DMS153 (cell line): ENCODE data around the gene CFAP74.

ENCODE experiments used
- DNase-seq: peaks from one replicate; lab custom pipeline; 2025; lab: John Stamatoyannopoulos, UW

CFAP74 gene, protein sequence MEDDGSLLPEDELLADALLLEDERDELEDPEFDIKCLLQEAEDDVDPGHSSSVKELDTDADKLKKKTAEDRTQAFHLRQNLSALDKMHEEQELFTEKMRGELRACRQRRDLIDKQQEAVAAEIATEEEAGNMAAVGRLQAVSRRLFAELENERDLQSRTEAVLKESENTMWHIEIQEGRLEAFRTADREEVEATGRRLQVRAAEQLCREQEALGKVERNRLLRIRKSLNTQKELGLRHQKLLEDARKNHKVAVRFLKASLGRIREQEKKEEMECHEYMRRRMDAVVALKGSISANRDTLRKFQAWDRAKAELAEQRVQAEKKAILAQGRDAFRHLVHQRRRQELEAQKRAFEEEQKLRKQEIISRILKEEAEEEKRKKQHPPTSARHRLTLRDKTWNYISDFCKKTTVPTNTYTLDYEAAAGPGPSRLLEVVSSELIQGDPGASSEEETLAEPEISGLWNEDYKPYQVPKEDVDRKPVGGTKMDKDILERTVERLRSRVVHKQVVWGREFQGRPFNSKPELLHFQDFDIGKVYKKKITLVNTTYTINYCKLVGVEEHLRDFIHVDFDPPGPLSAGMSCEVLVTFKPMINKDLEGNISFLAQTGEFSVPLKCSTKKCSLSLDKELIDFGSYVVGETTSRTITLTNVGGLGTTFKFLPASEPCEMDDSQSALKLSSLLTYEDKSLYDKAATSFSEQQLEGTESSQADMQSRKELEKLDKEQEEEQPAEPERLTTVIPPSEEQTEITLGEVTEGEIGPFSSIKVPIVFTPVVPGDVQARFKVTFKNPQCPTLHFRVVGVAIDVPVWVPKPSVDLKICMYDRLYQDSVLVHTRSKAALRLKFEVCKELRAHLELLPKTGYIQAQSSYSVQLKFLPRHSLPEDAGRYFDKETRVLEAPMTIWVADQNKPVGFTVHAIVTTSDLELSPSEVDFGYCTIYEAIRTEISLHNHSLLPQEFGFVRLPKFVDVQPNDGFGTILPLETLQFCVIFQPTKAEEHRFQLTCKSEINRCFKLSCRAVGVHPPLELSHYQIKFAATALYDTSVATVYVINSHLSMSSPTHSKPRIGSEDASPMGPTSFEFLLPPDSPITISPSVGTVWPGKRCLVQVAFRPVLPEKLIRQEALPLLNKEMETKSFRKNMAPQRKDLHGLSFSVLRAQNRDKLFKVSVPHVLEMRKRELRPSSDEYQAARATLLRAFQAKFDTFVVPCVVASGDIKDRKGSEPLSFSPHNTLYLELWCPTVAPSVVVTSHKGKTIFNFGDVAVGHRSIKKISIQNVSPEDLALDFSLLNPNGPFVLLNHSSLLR (N-terminal part only)

DNA sequence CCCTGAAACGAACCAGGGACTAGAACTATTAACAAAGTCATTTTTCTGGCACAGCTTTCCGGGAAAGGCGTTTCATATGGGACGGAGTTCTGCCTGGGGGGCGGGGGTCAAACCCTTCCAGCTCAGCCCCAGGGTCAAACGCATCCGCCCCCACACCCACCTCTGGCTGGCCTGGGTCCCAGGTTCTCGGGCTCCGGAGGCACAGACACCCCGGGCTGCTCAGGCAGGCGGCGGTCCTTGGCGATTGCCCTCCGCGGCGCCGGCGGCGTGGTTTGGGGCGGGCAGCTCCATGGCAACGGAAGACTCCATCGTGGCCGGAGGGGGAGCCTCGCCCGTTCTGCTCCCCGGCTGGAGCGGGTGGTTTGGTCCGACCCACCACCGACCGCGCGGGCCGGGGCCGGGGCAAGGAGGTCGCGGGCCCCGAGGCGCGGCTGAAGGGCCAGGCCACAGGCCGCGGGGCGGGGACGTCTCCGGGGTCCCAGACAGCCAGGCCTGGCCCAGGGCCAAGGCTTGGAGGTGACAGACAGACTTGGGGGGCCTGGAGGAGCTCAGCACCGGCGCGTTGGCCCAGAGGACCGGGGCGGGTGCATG lies at the start of gene CFAP74:
TSS of gene CFAP74 (minus strand) at position 246 of the 591 bp plus-strand sequence. CDS start 12,830 bp downstream, outside the sequence.
- peak; percentile 64 for DNase-seq

DNA sequence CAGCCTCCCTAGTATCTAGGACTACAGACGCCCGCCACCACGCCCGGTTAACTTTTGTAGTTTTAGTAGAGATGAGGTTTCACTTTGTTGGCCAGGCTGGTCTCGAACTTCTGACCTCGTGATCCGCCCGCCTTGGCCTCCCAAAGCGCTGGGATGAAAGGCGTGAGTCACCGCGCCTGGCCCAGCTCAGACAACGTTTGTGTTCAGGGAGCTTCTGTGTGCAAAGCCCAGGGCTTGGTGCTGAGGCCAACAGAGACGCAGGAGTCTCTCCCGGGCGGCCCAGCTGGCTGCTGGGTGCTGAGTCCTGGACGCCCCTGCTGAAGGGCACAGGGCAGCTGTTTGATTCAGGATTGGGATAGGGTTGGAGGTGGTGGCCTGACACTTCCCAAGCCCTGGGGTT lies 49.6 kb upstream of the CFAP74 start:
- DNase-seq, result no peak

DNA sequence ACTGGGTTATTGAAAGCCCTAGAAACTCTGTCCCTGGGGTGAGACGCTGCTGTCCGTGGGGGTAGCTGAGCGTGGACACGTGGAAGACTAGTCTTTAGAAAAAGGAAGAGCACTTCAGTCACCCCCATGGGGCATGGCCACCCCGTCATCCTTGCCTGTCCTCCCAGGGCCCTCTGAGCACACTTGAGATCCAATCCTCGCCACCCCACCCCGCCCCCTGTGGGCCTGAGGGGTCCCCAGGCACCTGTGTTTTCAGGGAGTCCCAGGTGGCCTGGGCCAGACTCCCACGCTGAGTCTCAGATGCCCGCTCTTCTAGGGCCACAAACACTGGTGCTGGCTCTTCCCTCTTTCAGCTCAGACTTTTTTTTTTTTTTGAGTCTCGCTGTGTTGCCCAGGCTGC lies 49.2 kb upstream of the CFAP74 start:
- no peak for DNase-seq

DNA sequence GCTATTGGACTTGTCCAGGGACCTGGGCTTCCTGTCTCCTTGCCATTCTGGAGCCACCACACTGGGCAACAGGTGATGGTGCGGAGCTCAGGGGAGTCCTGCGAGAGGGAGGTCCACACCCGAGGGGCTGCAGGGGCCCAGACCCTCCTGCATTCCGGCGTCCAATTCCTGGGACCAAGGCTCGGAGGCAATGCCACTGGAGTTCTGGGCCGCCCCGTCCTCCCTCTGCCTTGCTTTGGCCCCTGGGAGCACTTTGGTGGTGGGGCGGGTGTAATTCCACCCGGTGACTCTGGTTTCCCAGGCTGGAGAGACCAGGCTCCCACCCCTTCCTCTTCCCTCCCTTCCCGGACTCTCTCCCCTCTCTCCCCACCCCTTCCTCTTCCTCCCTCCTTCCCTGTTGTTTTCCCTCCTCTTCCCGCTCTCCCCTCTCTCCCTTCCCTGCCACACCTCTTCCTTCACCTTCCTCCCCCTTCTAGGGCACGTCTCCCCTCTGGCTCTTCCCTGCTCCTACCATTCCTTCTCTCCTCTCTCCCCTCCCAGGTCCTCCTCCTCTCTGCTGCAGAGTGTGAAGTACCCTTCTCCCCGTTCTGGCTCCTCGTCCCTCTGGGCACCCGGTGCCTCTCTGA lies 48.6 kb upstream of the CFAP74 start:
- no peak for DNase-seq

DNA sequence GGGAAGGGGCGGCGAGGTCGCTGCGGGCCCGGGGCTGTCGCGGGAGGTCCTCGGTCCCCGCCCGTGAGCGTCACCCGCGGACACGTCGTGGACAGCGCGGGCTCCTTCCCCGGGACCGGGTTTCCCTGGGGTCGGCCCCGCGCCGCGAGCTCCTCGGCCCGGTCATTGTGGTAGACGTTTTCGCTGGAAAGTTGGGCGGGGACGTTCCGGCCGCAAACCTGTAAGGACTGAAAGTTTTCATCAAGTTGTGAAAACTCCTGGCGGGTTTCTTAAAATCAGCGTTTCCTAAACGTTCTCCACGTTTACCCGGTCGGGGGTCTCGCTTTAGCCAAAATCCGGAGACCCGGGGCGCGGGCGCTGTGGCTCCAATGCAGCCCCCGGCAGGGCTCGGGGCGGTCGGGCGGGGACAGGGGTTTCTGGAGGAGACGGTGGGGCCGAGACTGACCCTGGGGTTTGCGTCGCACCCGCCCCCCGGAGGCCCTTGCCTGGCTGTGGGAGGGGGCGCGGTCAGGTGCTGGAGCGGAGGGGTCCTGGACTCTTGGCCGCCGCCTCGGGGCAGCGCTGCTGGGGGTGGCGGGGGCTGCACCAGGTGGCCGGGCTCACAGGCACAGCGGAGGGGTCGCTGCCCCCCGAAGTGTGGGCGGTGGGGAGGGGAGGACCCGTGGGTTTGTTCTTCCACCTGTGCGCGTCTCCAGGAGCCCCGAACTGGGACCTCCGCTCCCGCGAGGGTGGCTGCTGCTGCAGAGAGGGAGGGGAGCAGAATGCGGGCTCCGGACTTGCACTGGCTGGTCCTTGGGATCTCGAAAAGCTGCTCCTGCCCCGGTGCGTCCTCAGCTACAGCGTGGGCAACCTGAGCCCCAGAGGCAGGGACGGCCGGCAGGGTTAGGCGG lies 47.5 kb upstream of the CFAP74 start:
- DNase-seq, result no peak

DNA sequence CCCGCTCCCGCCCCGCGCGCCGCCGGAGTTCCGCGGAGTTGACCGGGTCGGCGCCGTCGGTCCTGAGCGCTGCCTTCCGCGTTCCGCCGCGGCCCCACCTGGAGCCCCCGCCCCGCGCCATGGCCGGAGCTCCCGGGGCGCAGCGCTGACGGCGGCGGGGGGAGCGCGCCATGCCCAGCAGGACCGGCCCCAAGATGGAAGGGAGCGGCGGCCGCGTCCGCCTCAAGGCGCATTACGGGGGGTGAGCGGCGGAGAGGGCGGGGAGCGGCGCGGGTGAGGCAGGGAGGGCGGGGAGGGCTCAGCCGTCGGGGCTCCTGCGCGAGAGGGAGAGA lies 46.8 kb upstream of the CFAP74 start:
- no peak for DNase-seq

DNA sequence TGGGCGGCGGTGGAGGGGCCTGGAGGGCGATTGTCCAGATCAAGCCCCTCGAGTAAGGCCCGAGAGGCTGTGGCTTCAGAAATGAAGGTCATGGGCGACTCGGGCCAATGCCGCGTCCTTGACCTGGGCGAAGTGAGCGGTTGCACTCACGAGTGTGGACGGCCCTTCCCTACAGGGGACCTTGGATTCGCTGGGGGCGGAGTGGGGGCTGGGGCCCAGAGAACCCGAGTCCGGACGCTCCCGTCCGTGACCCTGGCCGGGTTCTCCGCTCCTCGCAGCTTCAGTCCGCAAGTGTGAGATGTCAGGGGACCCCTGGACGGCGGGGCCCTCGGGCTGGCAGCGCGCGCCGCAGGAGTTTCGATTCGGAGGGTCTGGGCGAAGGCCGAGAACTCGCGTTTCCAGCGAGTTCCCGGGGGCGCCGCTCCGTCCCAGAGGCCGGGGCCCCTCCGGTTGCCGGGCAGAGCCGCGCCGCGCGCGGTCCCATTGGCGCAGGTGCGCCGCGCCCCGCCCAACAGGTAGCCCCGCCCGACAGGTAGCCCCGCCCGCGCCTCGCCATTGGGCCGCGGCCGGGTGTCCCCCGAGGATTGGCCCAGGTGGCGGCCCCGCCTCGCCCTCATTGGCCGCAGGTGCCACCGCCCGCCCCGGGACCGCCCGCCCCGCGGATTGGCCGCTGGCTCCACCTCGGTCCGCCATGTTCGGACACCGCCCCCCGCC lies 46.3 kb upstream of the CFAP74 start, which contains the start of gene PRKCZ:
TSS of gene PRKCZ (plus strand) at position 694 of the 714 bp plus-strand sequence. CDS start 220 bp downstream, outside the sequence.
- DNase-seq, result peak; percentile 95

DNA sequence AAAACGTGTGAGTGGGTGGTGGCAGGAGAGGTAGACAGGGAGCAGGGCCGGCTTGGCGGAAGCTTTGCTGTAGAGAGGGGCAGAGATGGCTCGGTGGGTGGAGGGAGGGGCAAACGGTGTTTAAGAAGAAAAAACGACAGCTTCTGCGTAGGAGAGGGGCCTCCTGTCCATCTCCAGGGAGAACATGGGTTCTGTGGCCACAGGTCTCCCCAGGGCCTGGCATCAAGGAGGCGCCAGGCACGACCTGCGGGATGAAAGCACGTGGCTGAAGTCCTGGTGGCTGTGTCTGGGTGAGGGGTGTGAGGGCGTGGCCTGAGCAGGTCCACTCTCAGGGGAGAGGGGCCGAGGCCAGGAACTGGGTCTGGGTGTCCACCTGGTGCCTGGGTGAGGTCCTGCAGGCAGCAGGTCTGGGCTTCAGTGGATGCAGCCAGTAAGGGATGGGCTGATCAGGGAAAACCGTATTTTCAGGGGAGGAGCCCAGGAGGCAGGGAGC lies 45.7 kb upstream of the CFAP74 start:
- peak; percentile 79 for DNase-seq

DNA sequence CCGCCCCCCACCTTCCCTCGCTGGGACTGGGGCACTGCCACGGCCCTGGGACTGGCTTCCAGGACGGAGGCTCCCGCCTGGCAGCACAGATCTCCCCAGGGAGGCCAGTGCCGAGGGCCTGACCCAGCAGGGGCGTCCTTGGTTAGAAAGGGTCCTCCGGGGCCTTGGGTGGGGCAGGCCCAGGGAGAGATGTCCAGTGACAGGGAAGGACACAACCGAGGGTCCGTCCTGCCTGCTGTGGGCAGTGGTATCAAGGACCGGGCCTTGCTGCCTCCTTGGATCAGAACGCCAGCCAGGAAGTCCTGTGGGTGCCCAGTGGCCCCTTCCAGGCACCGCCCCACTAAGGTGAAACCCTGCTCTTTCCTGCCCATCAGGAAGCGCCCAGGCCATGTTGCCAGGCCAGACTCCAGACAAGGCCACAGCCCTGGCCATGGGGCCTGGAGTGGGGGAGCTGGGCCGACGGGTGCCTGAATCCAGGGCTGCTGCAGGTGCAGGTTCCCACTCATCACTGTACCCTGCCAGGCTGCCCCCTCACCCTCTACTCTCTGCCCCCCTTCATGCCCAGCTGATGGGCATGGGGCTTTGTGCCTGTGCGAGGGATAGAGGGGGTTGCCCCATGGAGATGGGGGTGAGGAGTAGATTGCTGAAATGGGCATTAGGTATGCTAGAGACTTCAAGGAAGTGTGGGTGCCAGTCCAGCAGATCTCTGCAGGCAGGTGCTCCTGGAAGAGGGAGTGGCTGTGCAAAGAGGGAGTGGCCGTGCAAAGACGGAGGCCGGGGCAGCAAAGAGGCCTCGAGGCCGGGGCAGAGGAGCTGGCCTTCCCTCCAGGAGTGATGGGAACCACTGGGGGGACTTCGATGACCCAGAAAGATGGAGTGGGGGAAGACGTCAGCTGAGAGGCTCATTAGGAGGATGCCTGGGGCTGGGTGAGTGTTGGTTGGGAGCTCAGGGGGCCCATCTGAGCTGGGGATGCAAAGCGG lies 44.5 kb upstream of the CFAP74 start:
- no peak for DNase-seq

DNA sequence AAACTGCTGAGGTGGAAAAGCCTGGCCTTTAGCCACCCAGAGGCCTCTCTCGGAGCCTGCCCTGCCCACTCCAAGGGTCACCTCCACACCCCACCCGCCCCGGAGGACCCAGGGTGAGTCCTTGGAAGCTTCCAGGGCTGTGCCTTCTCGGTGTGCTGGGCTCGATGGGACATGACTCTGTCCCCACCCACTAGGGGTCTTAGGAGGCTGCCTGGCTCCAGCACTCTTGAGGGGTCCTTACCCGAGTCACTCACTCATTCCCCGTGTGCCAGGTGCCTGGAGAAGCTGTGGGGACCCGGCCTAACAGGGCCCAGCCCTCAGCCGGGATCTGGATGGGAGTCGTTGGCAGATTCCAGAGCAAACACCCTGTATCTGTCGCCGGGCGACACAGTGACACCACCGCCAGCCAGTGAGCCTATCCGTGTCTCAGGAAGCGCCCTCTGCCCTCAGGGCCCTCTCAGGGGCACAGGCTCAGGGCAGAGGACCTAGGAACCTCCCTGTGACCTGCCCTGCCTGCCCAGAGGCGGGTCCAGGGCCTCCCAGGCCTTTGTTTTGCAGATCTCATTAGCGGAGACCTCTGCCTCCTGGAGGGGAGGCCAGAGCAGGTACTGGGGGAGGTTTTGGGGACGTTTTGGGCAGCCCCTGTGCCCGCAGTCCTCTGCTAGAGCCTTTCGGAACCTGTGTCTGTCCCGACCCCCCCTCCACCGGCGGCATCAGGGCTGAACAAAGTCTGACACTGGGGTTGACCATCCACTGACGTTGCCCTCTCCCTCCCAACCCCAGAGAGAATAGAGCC lies 43.6 kb upstream of the CFAP74 start:
- DNase-seq, result no peak

DNA sequence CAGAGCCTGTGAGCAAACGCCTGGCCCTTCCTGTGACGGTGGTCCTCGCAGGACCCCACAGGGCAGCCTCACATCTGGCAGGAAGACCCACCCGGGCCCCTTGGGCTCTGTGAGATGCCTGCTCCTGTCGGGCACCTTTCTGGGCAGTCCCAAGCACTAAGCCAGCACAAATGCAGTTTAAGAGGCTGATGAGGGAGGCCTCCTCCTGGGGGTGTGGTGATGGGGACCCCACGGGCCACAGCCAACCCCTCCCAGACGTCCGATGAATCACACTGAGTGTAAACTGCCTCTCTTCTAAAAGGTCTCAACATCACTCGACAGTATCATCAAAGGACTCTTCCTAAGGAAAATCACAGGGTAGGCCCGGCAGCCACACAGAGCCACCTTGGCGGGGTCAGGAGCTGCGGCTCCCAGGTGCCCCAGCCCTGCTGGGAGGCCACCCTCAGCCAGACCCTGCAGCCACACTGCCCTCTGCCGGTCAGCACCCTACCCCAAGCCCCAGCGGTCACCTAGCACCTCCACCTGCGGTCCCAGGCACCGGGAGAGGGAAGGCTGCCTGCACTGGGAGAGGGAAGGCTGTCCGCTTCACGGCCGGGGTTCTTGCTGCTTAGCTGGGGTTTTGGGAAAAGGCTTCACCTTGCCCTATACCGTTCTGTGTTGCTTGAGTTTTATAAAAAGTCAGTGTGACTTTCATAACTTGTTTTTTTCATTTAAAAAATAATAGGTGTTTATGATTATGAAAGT lies 42.8 kb upstream of the CFAP74 start:
- peak; percentile 83 for DNase-seq

DNA sequence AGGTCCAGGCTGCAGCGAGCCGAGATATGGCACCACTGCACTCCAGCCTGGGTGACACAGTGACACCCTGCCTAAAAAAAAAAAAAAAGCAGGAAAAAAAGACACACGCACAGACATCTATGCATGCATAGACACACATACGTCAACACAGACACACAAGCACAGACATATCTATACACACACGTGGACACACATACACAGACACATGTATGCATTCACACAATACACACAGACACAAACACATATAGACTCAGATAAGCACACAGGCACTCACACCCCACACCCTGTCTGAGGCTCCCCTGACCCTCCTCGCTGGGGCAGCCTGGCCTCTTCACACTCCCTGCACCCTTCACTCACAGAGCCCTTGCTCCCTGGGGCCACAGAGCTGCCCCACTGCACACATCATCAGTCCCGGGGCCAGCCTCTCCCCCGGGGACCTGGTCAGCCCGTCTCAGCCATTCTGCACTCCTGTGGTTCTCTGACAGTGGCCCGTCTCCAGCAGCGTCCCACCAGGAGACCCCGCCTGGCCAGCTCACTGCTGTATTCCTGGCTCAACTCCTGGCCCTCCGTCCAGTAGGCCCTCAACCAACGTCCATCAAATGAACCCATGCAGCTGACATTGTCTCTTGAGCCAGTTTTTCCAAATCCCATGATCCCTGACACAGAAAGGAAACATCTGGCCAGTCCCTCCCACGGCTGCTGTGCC lies 42.0 kb upstream of the CFAP74 start:
- no peak for DNase-seq

DNA sequence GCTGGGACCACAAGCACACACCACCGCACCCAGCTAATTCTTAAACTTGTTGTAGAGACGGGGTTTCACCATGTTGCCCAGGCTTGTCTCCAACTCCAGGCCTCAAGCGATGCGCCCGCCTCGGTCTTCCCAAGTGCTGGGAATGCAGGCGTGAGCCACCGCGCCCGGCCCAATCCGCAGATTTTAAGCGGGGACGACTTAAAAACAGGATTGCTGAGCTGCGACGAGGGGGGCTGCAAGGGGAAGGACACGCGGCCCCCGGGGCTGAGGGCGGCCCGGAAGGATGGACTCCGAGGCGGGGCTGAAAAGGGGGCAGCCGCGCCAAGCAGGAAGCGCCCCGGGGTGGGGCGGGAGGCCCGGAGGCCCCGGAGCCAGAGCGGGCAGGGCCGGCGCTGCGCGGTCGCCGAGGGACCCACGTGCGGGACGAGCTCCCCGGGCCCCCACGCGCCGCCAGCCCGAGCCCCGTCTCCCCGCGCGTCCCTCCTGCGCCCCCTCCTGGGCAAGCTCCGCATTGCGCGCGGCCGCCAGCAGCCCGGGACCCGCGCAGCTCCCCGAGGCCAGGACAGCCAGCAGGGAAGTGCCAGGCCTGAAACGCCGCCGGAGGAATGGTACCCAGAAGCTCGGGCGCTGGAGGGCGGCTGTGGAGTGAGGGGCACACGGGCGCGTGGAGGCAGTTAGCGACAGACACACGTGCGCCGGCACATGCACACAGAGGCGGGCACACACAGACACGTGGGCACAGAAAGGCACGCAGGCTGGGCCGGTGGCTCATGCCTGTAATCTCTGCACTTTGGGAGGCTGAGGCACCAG lies 41.1 kb upstream of the CFAP74 start:
- no peak for DNase-seq

DNA sequence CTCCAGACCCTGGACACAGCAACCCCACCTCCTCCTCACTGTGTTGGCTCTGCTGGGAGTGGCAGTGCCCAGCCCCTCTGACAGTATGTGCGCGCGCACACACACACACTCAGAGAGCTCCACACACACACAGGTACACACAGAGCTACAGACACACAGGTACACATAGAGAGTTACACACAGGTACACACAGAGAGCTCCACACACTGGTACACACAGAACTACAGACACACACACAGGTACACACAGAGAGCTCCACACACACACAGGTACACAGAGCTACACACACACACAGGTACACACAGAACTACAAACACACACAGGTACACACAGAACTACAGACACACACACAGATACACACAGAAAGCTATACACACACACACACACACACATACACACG lies 40.3 kb upstream of the CFAP74 start:
- DNase-seq, result no peak
